ENCODE measurements around the gene KRT7. TPM values are rescaled to one million over a fixed set of nuclear protein-coding genes. Genes with fewer than 3 reads are reported as not detected.

KRT7 gene
- total RNA-seq, 1 experiment from 2014 or later = 10.0 TPM

DNA sequence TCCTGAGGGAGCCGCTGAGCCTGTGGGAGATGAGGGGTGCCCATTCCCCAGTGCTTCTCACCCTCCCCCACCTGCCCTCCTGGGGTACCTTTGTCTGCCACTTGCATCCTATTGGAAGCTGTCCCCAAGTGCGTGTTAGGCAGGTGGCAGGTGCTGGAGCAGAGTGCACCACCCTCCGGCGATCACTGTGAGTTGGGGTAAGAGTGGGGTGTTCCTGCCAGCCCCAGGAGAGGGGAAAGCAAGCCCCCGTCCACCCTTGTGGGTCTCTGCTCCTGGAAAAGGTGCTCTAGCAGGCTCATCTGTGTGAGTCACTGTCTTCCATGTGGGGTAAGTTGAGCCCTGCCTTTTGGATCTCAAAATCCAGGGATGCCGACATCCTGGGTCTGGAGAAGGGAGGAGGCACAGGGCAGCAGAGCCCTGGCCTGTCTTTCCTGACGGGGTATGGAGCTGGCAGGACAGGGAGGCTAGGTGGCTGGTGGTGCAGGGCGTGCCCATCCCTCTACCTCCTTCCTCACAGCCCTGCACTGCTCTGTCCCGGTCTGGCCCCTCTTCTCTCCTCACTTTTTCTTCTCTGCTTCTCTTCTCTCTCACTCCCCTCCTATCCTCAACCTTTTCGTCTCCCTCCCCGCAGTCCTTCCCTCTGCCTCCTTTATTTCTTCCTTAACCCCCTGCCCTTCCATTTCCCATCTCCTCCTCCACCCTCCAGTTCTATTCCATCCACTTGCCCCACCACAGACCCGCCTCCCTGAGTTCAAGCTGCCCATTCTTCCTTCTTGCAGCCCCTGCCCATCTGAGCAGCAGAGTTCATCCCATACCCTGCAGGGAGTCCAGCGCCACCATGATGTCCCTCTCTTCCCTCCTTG lies 20.1 kb upstream of the KRT7 start:
- no peak overlapping the region for H2BK120ac ChIP-seq (ENCODE audit: low read depth, low read length, poor library complexity, severe bottlenecking)
- H2BK20ac ChIP-seq (ENCODE audit: low read depth, low read length, poor library complexity, severe bottlenecking) = no peak overlapping the region
- no peak overlapping the region for H2AFZ ChIP-seq (ENCODE audit: low read length)
- no peak overlapping the region for H4K5ac ChIP-seq (ENCODE audit: insufficient read length, low read depth, low read length)
- H2BK5ac ChIP-seq (ENCODE audit: insufficient read length, low read length) = no peak overlapping the region
- no peak for DNase-seq
- no peaks in the 10 kb centered on the region for H3K79me2 ChIP-seq (ENCODE audit: insufficient read depth, low read length)
- no peaks in the 10 kb centered on the region for H3K27me3 ChIP-seq (ENCODE audit: insufficient read depth, low read length)
- H3T11ph ChIP-seq (ENCODE audit: low read length) = no peak overlapping the region
- H3K9me3 ChIP-seq (ENCODE audit: control insufficient read depth, low read depth, low read length) = no peaks in the 10 kb centered on the region
- H3K9ac ChIP-seq (ENCODE audit: extremely low read depth, insufficient read length, low read length) = no peak overlapping the region
- H2AK5ac ChIP-seq (ENCODE audit: insufficient read length, low read length) = no peak overlapping the region
- no peaks in the 10 kb centered on the region for H4K20me1 ChIP-seq (ENCODE audit: control insufficient read depth, insufficient read depth, insufficient read length)
- no peak overlapping the region for H2BK15ac ChIP-seq (ENCODE audit: low read depth, low read length)
- Mint-ChIP-seq H3K4me1 (peaks cover 4 to 21% of the 10 kb centered on the region in 2 experiments), H3K9me3 (no peaks in the 10 kb centered on the region), H3K4me3 (no peak overlapping the region), H3K27ac (no peak overlapping the region), H3K36me3 (ENCODE audit: insufficient read depth in 1 of 3, low read depth in 3 of 3) (no peaks in the 10 kb centered on the region), H3K27me3 (ENCODE audit: low read depth) (peaks cover 9% of the 10 kb centered on the region)
- no peak overlapping the region for H3K18ac ChIP-seq (ENCODE audit: insufficient read length, low read depth, low read length)
- H3K23ac ChIP-seq (ENCODE audit: insufficient read length, low read depth, low read length) = no peak overlapping the region
- H3K4me2 ChIP-seq (ENCODE audit: insufficient read depth, insufficient read length, low read length) = no peak overlapping the region
- no peak for TF ChIP-seq CTCF (conservative IDR thresholded peaks at IDR 0.05)
- no peak overlapping the region for H4K8ac ChIP-seq (replicated peaks; ENCODE audit: insufficient read length, low read depth, low read length)
- no peak overlapping the region for H3K14ac ChIP-seq (ENCODE audit: insufficient read depth, low read length)
- H3K79me1 ChIP-seq (ENCODE audit: insufficient read depth, low read depth, low read length, poor library complexity, severe bottlenecking) = no peaks in the 10 kb centered on the region
- H2BK12ac ChIP-seq (ENCODE audit: insufficient read length, low read depth, low read length) = no peak overlapping the region
- H3K4ac ChIP-seq (ENCODE audit: low read depth, low read length) = no peak overlapping the region
- H3K23me2 ChIP-seq (ENCODE audit: insufficient read length, low read depth, low read length, poor library complexity, severe bottlenecking) = no peaks in the 10 kb centered on the region
- H3K27ac ChIP-seq (ENCODE audit: insufficient read length, low read depth, low read length) = no peak overlapping the region
- 100% methylated on average over 2 of the region's 13 CpGs for WGBS (ENCODE audit: extremely low coverage, insufficient read length, low lambda C conversion rate)
- no peaks in the 10 kb centered on the region for H3K4me1 ChIP-seq (ENCODE audit: insufficient read depth, low read length)
- no peak overlapping the region for H3K56ac ChIP-seq (ENCODE audit: insufficient read length, low read depth, low read length)
- H4K91ac ChIP-seq (ENCODE audit: insufficient read length, low read depth, low read length) = no peak overlapping the region
